HAP-1 (cell line): Measurements from ENCODE around the gene EDEM1.

Experiments
- DNase-seq, 2 experiments: peaks; one replicate each; pipeline ENCODE4 v3.0.0-alpha.2; 2016 to 2020; ENCODE audit warnings: low spot score in 2 of 2
- H3K27me3 ChIP-seq: fragments of 250-450 bp; sonication (Bioruptor Pico); 2 replicates; pipeline ENCODE4 v1.5.1; 2020; ENCODE audit warnings: low read depth, mild to moderate bottlenecking, moderate library complexity
- H3K36me3 ChIP-seq: fragments of 250-450 bp; sonication (Bioruptor Pico); replicated peaks from 2 replicates; pipeline ENCODE4 v1.5.1; 2020; ENCODE audit warnings: mild to moderate bottlenecking
- H3K4me1 ChIP-seq: fragments of 250-450 bp; sonication (Bioruptor Pico); 2 replicates; pipeline ENCODE4 v1.5.1; 2020; ENCODE audit warnings: mild to moderate bottlenecking
- H3K4me3 ChIP-seq: fragments of 250-450 bp; sonication (Bioruptor Pico); 2 replicates; pipeline ENCODE4 v1.5.1; 2020; ENCODE audit warnings: mild to moderate bottlenecking, moderate library complexity
- H3K9me3 ChIP-seq: fragments of 250-450 bp; sonication (Bioruptor Pico); 2 replicates; pipeline ENCODE4 v1.5.1; 2020; ENCODE audit warnings: mild to moderate bottlenecking, moderate library complexity
- in situ Hi-C: fragments of 300-500 bp; cut with MboI; formaldehyde crosslinking; loops from 3 replicates; pipeline ENCODE4 v1.14.3; 2020; ENCODE audit warnings: low sequenced_read_pairs, inconsistent platforms, mixed read lengths

EDEM1 gene

DNA sequence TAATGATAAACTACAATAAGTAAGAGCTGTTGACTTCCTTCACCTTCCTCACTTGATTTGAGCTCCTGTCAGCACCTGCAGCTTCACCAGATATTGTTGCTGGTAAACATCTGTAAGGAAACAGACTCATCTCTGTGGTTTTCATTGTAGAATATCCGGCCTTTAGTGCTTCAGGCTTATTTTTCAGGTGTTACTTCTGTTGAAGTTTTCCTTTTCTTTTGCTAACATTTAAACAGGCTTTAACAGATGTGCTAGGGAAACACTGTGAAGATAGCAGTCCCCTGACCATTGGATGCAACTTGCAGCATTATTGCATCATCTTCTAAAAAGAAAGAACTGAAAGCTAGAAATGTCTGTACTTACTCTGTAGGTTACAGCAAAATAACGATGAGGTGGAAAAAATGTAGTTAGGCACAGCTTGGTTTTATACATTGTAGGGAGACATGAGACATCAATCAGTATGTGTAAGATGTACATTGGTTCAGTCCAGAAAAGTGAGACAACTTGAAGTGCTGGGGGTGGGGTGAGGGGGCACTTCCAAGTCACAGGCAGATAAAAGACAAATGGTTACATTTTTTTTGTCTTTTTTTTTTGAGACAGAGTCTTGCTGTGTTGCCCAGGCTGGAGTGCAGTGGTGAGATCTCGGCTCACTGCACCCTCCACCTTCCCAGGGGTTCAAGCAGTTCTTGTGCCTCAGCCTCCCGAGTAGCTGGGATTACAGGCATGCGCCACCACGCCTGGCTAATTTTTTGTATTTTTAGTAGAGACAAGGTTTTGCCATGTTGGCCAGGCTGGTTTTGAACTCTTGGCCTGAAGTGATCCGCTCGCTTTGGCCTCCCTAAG is 10.2 kb downstream of the EDEM1 start:
- H3K4me3 ChIP-seq = no peak overlapping the region
- H3K9me3 ChIP-seq = no peaks in the 10 kb centered on the region
- H3K36me3 ChIP-seq = peaks cover 44% of the 10 kb centered on the region
- H3K27me3 ChIP-seq = no peaks in the 10 kb centered on the region
- peaks cover 6% of the 10 kb centered on the region for H3K4me1 ChIP-seq
- DNase-seq = no peak
- in situ Hi-C loops = no loop called here

GRCh38 chr3:5198313-5198677 is 10.8 kb downstream of the EDEM1 start:
- in situ Hi-C loops = no loop called here
- DNase-seq = no peak
- no peaks in the 10 kb centered on the region for H3K9me3 ChIP-seq
- H3K36me3 ChIP-seq = peaks cover 50% of the 10 kb centered on the region
- no peaks in the 10 kb centered on the region for H3K27me3 ChIP-seq
- peaks cover 6% of the 10 kb centered on the region for H3K4me1 ChIP-seq
- no peak overlapping the region for H3K4me3 ChIP-seq

DNA sequence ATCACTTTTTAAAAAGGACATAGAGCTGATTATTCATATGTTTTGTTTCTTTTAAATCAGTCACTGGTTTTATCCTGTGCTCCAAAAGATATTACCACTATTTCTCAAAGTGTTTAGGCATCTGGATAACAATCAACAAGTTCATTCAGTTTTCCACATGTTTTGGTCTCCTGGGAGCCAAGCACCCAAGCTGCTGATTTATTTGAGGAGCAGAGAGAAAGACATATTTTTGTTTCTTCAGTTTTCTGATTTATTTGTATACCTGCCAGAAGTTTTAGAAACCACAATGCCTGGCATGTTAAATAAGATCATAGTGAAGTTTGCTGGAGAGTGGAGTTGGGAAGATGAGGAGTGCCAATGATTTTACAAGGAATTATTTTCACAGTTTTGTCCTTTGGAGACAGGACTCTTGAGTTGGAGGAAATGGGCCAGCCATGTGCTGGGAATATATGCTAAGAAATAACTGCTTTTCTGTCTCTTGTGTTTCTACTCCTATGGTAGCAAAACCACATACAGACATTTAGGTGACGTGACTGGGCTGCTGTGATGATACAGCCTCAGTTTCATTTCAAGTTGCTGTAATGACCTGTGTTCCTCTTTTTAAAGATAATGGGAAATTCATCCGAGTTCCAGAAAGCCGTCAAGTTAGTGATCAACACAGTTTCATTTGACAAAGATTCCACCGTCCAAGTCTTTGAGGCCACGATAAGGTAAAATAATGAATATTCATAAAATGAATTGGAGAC is 11.7 kb downstream of the EDEM1 start:
- in situ Hi-C loops = no loop called here
- no peak for DNase-seq
- H3K27me3 ChIP-seq = no peaks in the 10 kb centered on the region
- H3K36me3 ChIP-seq = peaks cover 51% of the 10 kb centered on the region
- H3K4me1 ChIP-seq = peaks cover 6% of the 10 kb centered on the region
- H3K9me3 ChIP-seq = no peaks in the 10 kb centered on the region
- no peak overlapping the region for H3K4me3 ChIP-seq

GRCh38 chr3:5201536-5201935 is 14.0 kb downstream of the EDEM1 start:
- DNase-seq = peak; percentile 45 to 49
- peaks cover 6% of the 10 kb centered on the region for H3K4me1 ChIP-seq
- H3K9me3 ChIP-seq = no peaks in the 10 kb centered on the region
- in situ Hi-C loops = no loop called here
- H3K4me3 ChIP-seq = no peak overlapping the region
- peaks cover 67% of the 10 kb centered on the region for H3K36me3 ChIP-seq
- no peaks in the 10 kb centered on the region for H3K27me3 ChIP-seq

DNA sequence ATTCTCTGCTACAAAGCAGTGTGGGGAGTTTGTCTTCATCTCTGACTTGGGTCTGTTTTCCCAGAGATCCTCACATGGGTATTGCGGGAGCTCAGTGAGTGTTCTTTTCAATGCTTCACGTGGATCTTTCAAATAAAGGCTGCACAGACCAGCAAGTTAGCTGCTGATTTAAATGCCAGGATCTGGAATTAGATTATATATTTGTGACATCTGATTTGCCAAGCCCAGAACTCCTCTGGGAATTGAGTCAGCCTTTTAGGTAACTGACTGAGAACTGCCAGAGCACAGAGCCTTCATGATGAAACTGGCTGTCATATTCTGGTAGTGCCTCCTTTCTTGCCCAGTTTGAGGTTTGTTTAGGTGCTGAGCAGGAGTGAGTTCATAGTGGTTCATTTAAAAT is 14.7 kb downstream of the EDEM1 start:
- Histone ChIP-seq H3K36me3 (peaks cover 68% of the 10 kb centered on the region), H3K4me1 (peaks cover 4% of the 10 kb centered on the region)
- DNase-seq = no peak

GRCh38 chr3:5205165-5205941 is 17.8 kb downstream of the EDEM1 start:
- Histone ChIP-seq H3K4me1 (no peaks in the 10 kb centered on the region; the same call in none of the 2 replicates), H3K27me3 (no peaks in the 10 kb centered on the region), H3K4me3 (no peak overlapping the region), H3K36me3 (peaks cover 80% of the 10 kb centered on the region), H3K9me3 (no peaks in the 10 kb centered on the region)
- in situ Hi-C loops = no loop called here
- DNase-seq = no peak

More for the DNA sequence above, 14.7 kb downstream of the EDEM1 start:
- no peak overlapping the region for H3K4me3 ChIP-seq
- in situ Hi-C loops = no loop called here
- H3K9me3 ChIP-seq = no peaks in the 10 kb centered on the region
- no peaks in the 10 kb centered on the region for H3K27me3 ChIP-seq

- H3K4me1 ChIP-seq = no peaks in the 10 kb centered on the region
- H3K4me3 ChIP-seq = no peak overlapping the region
- in situ Hi-C loops = no loop called here
- no peaks in the 10 kb centered on the region for H3K9me3 ChIP-seq
- H3K27me3 ChIP-seq = no peaks in the 10 kb centered on the region
- DNase-seq = no peak
- H3K36me3 ChIP-seq = peaks cover 93% of the 10 kb centered on the region
Observed at GRCh38 chr3:5210926-5211325, 23.4 kb downstream of the EDEM1 start.

- peaks cover 91% of the 10 kb centered on the region for H3K36me3 ChIP-seq
- H3K9me3 ChIP-seq = no peaks in the 10 kb centered on the region
- no peaks in the 10 kb centered on the region for H3K27me3 ChIP-seq
- in situ Hi-C loops = no loop called here
- H3K4me1 ChIP-seq = no peaks in the 10 kb centered on the region
- DNase-seq = no peak
- H3K4me3 ChIP-seq = no peak overlapping the region
Observed at GRCh38 chr3:5212628-5213573, 25.4 kb downstream of the EDEM1 start.

DNA sequence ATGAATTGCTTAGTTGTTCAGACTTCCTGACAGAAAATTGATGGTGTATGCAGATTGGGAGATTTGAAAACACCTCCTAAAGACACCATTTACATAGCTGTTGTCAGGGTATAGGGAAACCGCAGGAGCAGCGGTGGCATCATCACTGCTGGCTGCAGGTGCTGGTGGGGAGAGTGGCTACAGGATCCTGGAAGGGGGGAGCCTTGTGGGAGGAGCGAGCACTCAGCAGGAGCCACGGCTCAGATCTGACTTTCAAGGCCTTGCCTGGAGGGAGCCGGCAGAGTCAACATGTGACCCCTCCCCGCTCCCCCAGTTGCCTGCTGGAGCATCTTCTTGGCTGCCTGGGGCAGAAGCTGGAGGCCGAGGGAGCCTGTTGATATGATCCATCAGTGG is 26.1 kb downstream of the EDEM1 start:
- no peak for DNase-seq
- H3K36me3 ChIP-seq = peaks cover 86% of the 10 kb centered on the region
- no peak overlapping the region for H3K4me3 ChIP-seq
- no peaks in the 10 kb centered on the region for H3K4me1 ChIP-seq
- no peaks in the 10 kb centered on the region for H3K9me3 ChIP-seq
- in situ Hi-C loops = no loop called here
- no peaks in the 10 kb centered on the region for H3K27me3 ChIP-seq

- DNase-seq = no peak
- Histone ChIP-seq H3K36me3 (peaks cover 78% of the 10 kb centered on the region), H3K27me3 (no peaks in the 10 kb centered on the region), H3K4me3 (no peak overlapping the region), H3K4me1 (no peaks in the 10 kb centered on the region), H3K9me3 (no peaks in the 10 kb centered on the region)
- in situ Hi-C loops = no loop called here
Observed at GRCh38 chr3:5214352-5214751, 26.8 kb downstream of the EDEM1 start.

- peaks cover 45% of the 10 kb centered on the region for H3K36me3 ChIP-seq
- H3K9me3 ChIP-seq = no peaks in the 10 kb centered on the region
- no peaks in the 10 kb centered on the region; the same call in 1 of the 2 replicates for H3K4me1 ChIP-seq
- no peaks in the 10 kb centered on the region for H3K27me3 ChIP-seq
- no peak for DNase-seq
- in situ Hi-C loops = no loop called here
- H3K4me3 ChIP-seq = no peak overlapping the region
Observed at GRCh38 chr3:5217824-5218595, 30.5 kb downstream of the EDEM1 start.

DNA sequence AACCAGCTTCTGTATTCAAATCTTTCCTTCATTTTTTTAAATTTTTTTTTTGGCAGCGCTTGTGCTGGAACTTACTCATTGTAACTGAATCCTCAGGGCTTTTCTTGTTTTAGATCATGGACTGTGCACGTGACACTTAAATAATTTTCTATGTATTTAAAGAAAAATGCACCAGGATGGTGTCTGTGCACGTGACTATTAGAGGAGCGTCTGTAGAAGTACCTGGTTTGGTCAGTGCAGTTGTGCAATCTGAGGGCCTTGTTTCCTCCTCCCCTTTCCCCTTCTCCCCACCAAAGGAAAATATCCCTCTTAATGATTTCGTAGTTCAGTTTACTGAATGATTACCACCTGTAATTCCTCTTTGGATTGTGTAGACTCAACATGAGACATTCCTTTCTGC is 31.3 kb downstream of the EDEM1 start:
- Histone ChIP-seq H3K36me3 (peaks cover 37% of the 10 kb centered on the region), H3K9me3 (no peaks in the 10 kb centered on the region), H3K27me3 (no peaks in the 10 kb centered on the region), H3K4me1 (no peaks in the 10 kb centered on the region; the same call in 1 of the 2 replicates), H3K4me3 (no peak overlapping the region)
- DNase-seq = no peak
- in situ Hi-C loops = no loop called here
